Upper lobe of left lung (tissue), 6 donors: ENCODE results near the gene HCAR2. TPM values are rescaled to one million over a fixed set of nuclear protein-coding genes. Genes with fewer than 3 reads are reported as not detected.

Source experiments
- ATAC-seq, 2 donors: fragments of 200-7000 bp; cut with Tn5 transposase; one replicate each; pipeline ENCODE4 v1.9.1; 2022; ENCODE audit warnings: mild to moderate bottlenecking in 2 of 2, moderate library complexity in 2 of 2; ENCODE audit not compliant: low FRiP score in 2 of 2
- DNase-seq, 2 donors: peaks; one replicate each; pipeline ENCODE4 v3.0.0-alpha.2; 2019 to 2020
- H3K27ac ChIP-seq, 4 donors: fragments of 200-600 bp; sonication (generic); one replicate each; pipeline ENCODE4 v1.5.1; 2016 to 2019
- H3K27me3 ChIP-seq, 4 donors: fragments of 200-600 bp; sonication (generic); one replicate each; pipeline ENCODE4 v1.5.1; 2017 to 2019
- H3K36me3 ChIP-seq, 4 donors: fragments of 200-600 bp; sonication (generic); one replicate each; pipeline ENCODE4 v1.5.1; 2016 to 2019
- H3K4me1 ChIP-seq, 4 donors: fragments of 200-600 bp; sonication (generic); one replicate each; pipeline ENCODE4 v1.5.1; 2018 to 2019
- H3K4me3 ChIP-seq, 4 donors: fragments of 200-600 bp; sonication (generic); one replicate each; pipeline ENCODE4 v1.5.1; 2017 to 2019; ENCODE audit warnings: mild to moderate bottlenecking in 2 of 4, moderate library complexity in 1 of 4
- H3K9me3 ChIP-seq, 4 donors: fragments of 200-600 bp; sonication (generic); one replicate each; pipeline ENCODE4 v1.5.1; 2018 to 2019
- CTCF ChIP-seq, 6 experiments: fragments of 450-650 bp in 4 of 6; fragments of 200-600 bp in 2 of 6; sonication (generic) in 2 of 6; IDR thresholded peaks; one replicate each; pipeline ENCODE4 v1.5.1; 2016 to 2019; ENCODE audit warnings: antibody characterized with exemption in 6 of 6
- EP300 ChIP-seq, 4 donors: sonication (generic); formaldehyde crosslinking; IDR thresholded peaks; one replicate each; pipeline ENCODE4 v1.5.1; 2017; ENCODE audit warnings: antibody characterized with exemption in 4 of 4, control low read depth in 2 of 4
- POLR2A ChIP-seq, 4 donors: fragments of 450-650 bp; IDR thresholded peaks; one replicate each; pipeline ENCODE4 v1.5.1; 2016 to 2017; ENCODE audit warnings: antibody characterized with exemption in 4 of 4, mild to moderate bottlenecking in 2 of 4
- POLR2AphosphoS5 ChIP-seq, 2 donors: sonication (generic); formaldehyde crosslinking; IDR thresholded peaks; one replicate each; pipeline ENCODE4 v1.5.1; 2017; ENCODE audit warnings: antibody characterized with exemption in 2 of 2
- WGBS, 2 donors: methylation state at CpG; one replicate each; pipeline ENCODE4 v1.1.5; 2017 to 2018; 5-methylcytosine and 5-hydroxymethylcytosine counted together
- total RNA-seq, 6 donors: library from RNA; depleted of rRNA in 4 of 6; stranded (reverse); fragments of >200 nt in 4 of 6; gene quantifications; one replicate each; pipeline versions ENCODE4 v1.1.0 to v1.2.1, GENCODE V29; 2016 to 2021
- donor health status: DM: no; HTN: no; CAD: no; lungs with moderate emphysema.
- donor health status: DM: no; HTN: yes; CAD: no; lungs with severe emphysema.

Gene HCAR2
- total RNA-seq, 6 donors from 2014 or later, result 3.3 to 26.5 (median 7.5) TPM

- Histone ChIP-seq H3K27me3 (no peaks in the 10 kb centered on the region), H3K9me3 (no peaks in the 10 kb centered on the region), H3K27ac (peak overlapping the region; percentile 38 to 71 (median 57)), H3K36me3 (no peaks in the 10 kb centered on the region), H3K4me3 (no peak overlapping the region), H3K4me1 (peaks cover 0 to 6% (median 0%) of the 10 kb centered on the region in 4 donors)
- DNase-seq, result peak in 1 of 2 donors; percentile 49
- WGBS, 2 donors, result 71 to 74% methylated on average over 3 of the region's 3 CpGs
- peak in 1 of 2 donors; percentile 78 for ATAC-seq
- TF ChIP-seq POLR2A (IDR thresholded peaks at IDR 0.05) (no peak), CTCF (IDR thresholded peaks at IDR 0.05) (no peak), EP300 (IDR thresholded peaks at IDR 0.05) (peak in 3 of 4 donors; percentile 35 to 83 (median 39)), POLR2AphosphoS5 (IDR thresholded peaks at IDR 0.05) (no peak)
Measured at GRCh38 chr12:122688291-122688690, 14.9 kb downstream of the HCAR2 start.

GRCh38 chr12:122687086-122687485, 16.1 kb downstream of the HCAR2 start:
- TF ChIP-seq POLR2AphosphoS5 (IDR thresholded peaks at IDR 0.05), result peak in 1 of 2 donors; percentile 27
- no peak for TF ChIP-seq POLR2A (IDR thresholded peaks at IDR 0.05)
- peak in 2 of 4 donors; percentile 41 to 82 for TF ChIP-seq EP300 (IDR thresholded peaks at IDR 0.05)
- no peak for TF ChIP-seq CTCF (IDR thresholded peaks at IDR 0.05)
- Histone ChIP-seq H3K4me3 (no peak overlapping the region), H3K9me3 (no peaks in the 10 kb centered on the region), H3K4me1 (peaks cover 0 to 6% (median 0%) of the 10 kb centered on the region in 4 donors), H3K27me3 (no peaks in the 10 kb centered on the region), H3K36me3 (no peaks in the 10 kb centered on the region), H3K27ac (peak overlapping the region; percentile 2 to 71 (median 50))
- peak; percentile 35 to 77 for ATAC-seq
- peak in 1 of 2 donors; percentile 92 for DNase-seq
- WGBS, 2 donors, result 43 to 57% methylated on average over 5 of the region's 5 CpGs

- Histone ChIP-seq H3K4me1 (peaks cover 0 to 6% (median 0%) of the 10 kb centered on the region in 4 donors), H3K4me3 (no peak overlapping the region), H3K9me3 (no peaks in the 10 kb centered on the region), H3K27me3 (no peaks in the 10 kb centered on the region), H3K36me3 (no peaks in the 10 kb centered on the region), H3K27ac (peak overlapping the region in 3 of 4 donors; percentile 2 to 71 (median 59))
- ATAC-seq (no peak), DNase-seq (no peak)
- no peak for TF ChIP-seq CTCF (IDR thresholded peaks at IDR 0.05)
- no peak for TF ChIP-seq EP300 (IDR thresholded peaks at IDR 0.05)
- TF ChIP-seq POLR2A (IDR thresholded peaks at IDR 0.05), result no peak
- TF ChIP-seq POLR2AphosphoS5 (IDR thresholded peaks at IDR 0.05), result no peak
- WGBS, 2 donors, result 49 to 84% methylated on average over 3 of the region's 3 CpGs
Measured at GRCh38 chr12:122686538-122686937, 16.6 kb downstream of the HCAR2 start.

GRCh38 chr12:122684297-122684813, 18.8 kb downstream of the HCAR2 start:
- H3K36me3 ChIP-seq, result no peaks in the 10 kb centered on the region
- WGBS, 2 donors, result 86 to 90% methylated on average over 5 of the region's 5 CpGs

More at GRCh38 chr12:122684297-122684813, 18.8 kb downstream of the HCAR2 start:
- Histone ChIP-seq H3K4me1 (peaks cover 0 to 8% (median 0%) of the 10 kb centered on the region in 4 donors), H3K9me3 (no peaks in the 10 kb centered on the region), H3K27me3 (no peaks in the 10 kb centered on the region), H3K4me3 (no peak overlapping the region), H3K27ac (no peak overlapping the region)
- TF ChIP-seq POLR2AphosphoS5 (IDR thresholded peaks at IDR 0.05) (no peak), EP300 (IDR thresholded peaks at IDR 0.05) (no peak), CTCF (IDR thresholded peaks at IDR 0.05) (no peak), POLR2A (IDR thresholded peaks at IDR 0.05) (no peak)
- DNase-seq (no peak), ATAC-seq (no peak)
